SK-N-SH (cell line): ENCODE data around the gene KRTAP9-8. TPM values are rescaled to one million over a fixed set of nuclear protein-coding genes. Genes with fewer than 3 reads are reported as not detected.
"Not testable (repeated sequence)": the region's sequence is repeated elsewhere in the genome, so short reads cannot be mapped to it uniquely, and the experiment has no call there.

ENCODE experiments used
- CTCF ChIA-PET: fragments of 300-600, 350-600 bp; formaldehyde crosslinking; extraction: SDS; loops from one replicate; lab custom pipeline; 2021; lab: Yijun Ruan, JAX
- POLR2A ChIA-PET: fragments of 350-600 bp; sonication (Branson Sonifier 250); formaldehyde crosslinking; extraction: SDS; loops from one replicate; lab custom pipeline; 2020; ENCODE audit warnings: antibody characterized with exemption, inconsistent platforms; lab: Yijun Ruan, JAX
- DNase-seq: peaks from one replicate; pipeline ENCODE4 v3.0.0; 2012
- H2AFZ ChIP-seq: fragments of 200-600 bp; sonication (generic); 2 replicates; pipeline ENCODE4 v1.8.1; 2016; ENCODE audit warnings: antibody characterized with exemption, mild to moderate bottlenecking, low read depth
- H3F3A ChIP-seq: fragments of 200-600 bp; sonication (generic); replicated peaks from 2 replicates; pipeline ENCODE3; 2016; ENCODE audit warnings: antibody characterized with exemption, mild to moderate bottlenecking; ENCODE audit not compliant: insufficient read depth
- H3K27ac ChIP-seq, 2 experiments: fragments of 200-500 bp in 1 of 2; fragments of 200-600 bp in 1 of 2; sonication (Bioruptor generic) in 1 of 2; sonication (generic), shearing (Covaris generic) in 1 of 2; 2 replicates each; pipeline versions ENCODE4 v1.5.1 to v1.6.1; 2014 to 2016; ENCODE audit warnings: low read depth in 2 of 2, inconsistent platforms in 1 of 2, low read length in 1 of 2, mild to moderate bottlenecking in 1 of 2, mixed read lengths in 1 of 2
- H3K27me3 ChIP-seq: fragments of 200-600 bp; sonication (generic), shearing (Covaris generic); 2 replicates; pipeline ENCODE4 v1.6.1; 2016; ENCODE audit warnings: mixed run types; ENCODE audit not compliant: insufficient read depth
- H3K36me3 ChIP-seq, 2 experiments: fragments of 200-500 bp in 1 of 2; fragments of 200-600 bp in 1 of 2; sonication (Bioruptor generic) in 1 of 2; sonication (generic) in 1 of 2; replicated peaks in 1 of 2; 2 replicates each; pipeline versions ENCODE3 to v1.5.1; 2014 to 2016; ENCODE audit warnings: low read length in 1 of 2, mild to moderate bottlenecking in 1 of 2; ENCODE audit not compliant: insufficient read depth in 2 of 2, control insufficient read depth in 1 of 2
- H3K4me1 ChIP-seq, 2 experiments: fragments of 200-500 bp in 1 of 2; fragments of 200-600 bp in 1 of 2; sonication (Bioruptor generic) in 1 of 2; sonication (generic), shearing (Covaris generic) in 1 of 2; 2 replicates each; pipeline versions ENCODE4 v1.5.1 to v1.6.1; 2014 to 2016; ENCODE audit warnings: low read depth in 1 of 2, low read length in 1 of 2, mixed run types in 1 of 2; ENCODE audit not compliant: insufficient read depth in 2 of 2, control insufficient read depth in 1 of 2
- H3K4me2 ChIP-seq: fragments of 200-600 bp; sonication (generic), shearing (Covaris generic); 2 replicates; pipeline ENCODE4 v1.6.1; 2017; ENCODE audit warnings: mixed run types
- H3K4me3 ChIP-seq, 2 experiments: fragments of 200-500 bp in 1 of 2; fragments of 200-600 bp in 1 of 2; sonication (Bioruptor generic) in 1 of 2; sonication (generic), shearing (Covaris generic) in 1 of 2; 2 replicates each; pipeline versions ENCODE4 v1.5.1 to v1.8.1; 2014 to 2016; ENCODE audit warnings: low read depth in 2 of 2, inconsistent platforms in 1 of 2, low read length in 1 of 2, mild to moderate bottlenecking in 1 of 2, mixed read lengths in 1 of 2, moderate library complexity in 1 of 2
- H3K79me2 ChIP-seq: fragments of 200-600 bp; sonication (generic); 2 replicates; pipeline ENCODE4 v1.8.1; 2017; ENCODE audit warnings: mild to moderate bottlenecking; ENCODE audit not compliant: insufficient read depth
- H3K9ac ChIP-seq: fragments of 200-600 bp; sonication (generic); 2 replicates; pipeline ENCODE4 v1.6.1; 2017; ENCODE audit warnings: mixed run types
- H3K9me2 ChIP-seq: fragments of 200-600 bp; sonication (generic); 2 replicates; pipeline ENCODE4 v1.6.1; 2017; ENCODE audit warnings: mixed run types
- H3K9me3 ChIP-seq: fragments of 200-600 bp; sonication (generic); 2 replicates; pipeline ENCODE4 v1.6.1; 2017; ENCODE audit warnings: mixed run types, mild to moderate bottlenecking, moderate library complexity
- H4K20me1 ChIP-seq: fragments of 200-600 bp; sonication (generic); 2 replicates; pipeline ENCODE4 v1.6.1; 2017; ENCODE audit warnings: mild to moderate bottlenecking, mixed run types; ENCODE audit not compliant: insufficient read depth
- FOXJ3 ChIP-seq: sonication (generic); formaldehyde crosslinking; IDR thresholded peaks from 2 replicates; pipeline ENCODE4 v1.5.1; 2020; ENCODE audit warnings: mild to moderate bottlenecking, missing genetic modification reagents
- FOXM1 ChIP-seq: IDR thresholded peaks from 2 replicates; pipeline ENCODE4 v1.4.0; 2012; ENCODE audit warnings: low read depth, mild to moderate bottlenecking
- GABPA ChIP-seq: IDR thresholded peaks from 2 replicates; pipeline ENCODE4 v1.4.0; 2012; ENCODE audit warnings: low read depth, mild to moderate bottlenecking
- JUND ChIP-seq: IDR thresholded peaks from 2 replicates; pipeline ENCODE4 v1.4.0; 2012
- MEF2A ChIP-seq: IDR thresholded peaks from 2 replicates; pipeline ENCODE4 v1.4.0; 2012; ENCODE audit warnings: low read depth, borderline replicate concordance
- NFIC ChIP-seq: IDR thresholded peaks from 2 replicates; pipeline ENCODE4 v1.4.0; 2012; ENCODE audit warnings: borderline replicate concordance
- NRF1 ChIP-seq: IDR thresholded peaks from 2 replicates; pipeline ENCODE4 v1.6.1; 2012; ENCODE audit warnings: low read depth, mild to moderate bottlenecking, low read length
- RAD21 ChIP-seq: IDR thresholded peaks from 2 replicates; pipeline ENCODE4 v1.6.1; 2012; ENCODE audit warnings: mild to moderate bottlenecking, low read length
- RFX5 ChIP-seq: IDR thresholded peaks from 2 replicates; pipeline ENCODE4 v1.6.1; 2012; ENCODE audit warnings: mild to moderate bottlenecking, improper control_type of control experiment, low read length
- RXRA ChIP-seq: IDR thresholded peaks from 2 replicates; pipeline ENCODE4 v1.4.0; 2012; ENCODE audit warnings: low read depth, mild to moderate bottlenecking, borderline replicate concordance
- WGBS: methylation state at CpG from one replicate; pipeline ENCODE4 v1.1.6; 2017; ENCODE audit warnings: low lambda C conversion rate; 5-methylcytosine and 5-hydroxymethylcytosine counted together
- polyA plus RNA-seq, 3 experiments: library from polyadenylated mRNA; depleted of rRNA; stranded (reverse); fragments of >200 nt; gene quantifications; 2 replicates each; pipeline ENCODE4 v1.2.3, GENCODE V29; 2012
- TF ChIP-seq, protein P1 (sequence below): IDR thresholded peaks from 2 replicates; pipeline ENCODE4 v1.4.0; 2012; ENCODE audit warnings: low read depth, borderline replicate concordance
- TF ChIP-seq, protein P2 (sequence below): fragments of 150-350 bp; IDR thresholded peaks from 2 replicates; pipeline ENCODE4 v1.6.1; 2017; ENCODE audit warnings: antibody characterized with exemption, low read length, low read depth, borderline replicate concordance
- TF ChIP-seq, protein P3 (sequence below): IDR thresholded peaks from 2 replicates; pipeline ENCODE4 v1.4.0; 2012; ENCODE audit warnings: low read depth
- TF ChIP-seq, protein P4 (sequence below): IDR thresholded peaks from 2 replicates; pipeline ENCODE4; 2012
- TF ChIP-seq, protein P5 (sequence below): fragments of 150-350 bp; IDR thresholded peaks from 2 replicates; pipeline ENCODE4 v1.6.1; 2016; ENCODE audit warnings: mild to moderate bottlenecking, low read depth, low read length

KRTAP9-8 gene
- polyA plus RNA-seq, 1 of the 3 experiments (the other 2 are of a cell fraction) = not detected

DNA sequence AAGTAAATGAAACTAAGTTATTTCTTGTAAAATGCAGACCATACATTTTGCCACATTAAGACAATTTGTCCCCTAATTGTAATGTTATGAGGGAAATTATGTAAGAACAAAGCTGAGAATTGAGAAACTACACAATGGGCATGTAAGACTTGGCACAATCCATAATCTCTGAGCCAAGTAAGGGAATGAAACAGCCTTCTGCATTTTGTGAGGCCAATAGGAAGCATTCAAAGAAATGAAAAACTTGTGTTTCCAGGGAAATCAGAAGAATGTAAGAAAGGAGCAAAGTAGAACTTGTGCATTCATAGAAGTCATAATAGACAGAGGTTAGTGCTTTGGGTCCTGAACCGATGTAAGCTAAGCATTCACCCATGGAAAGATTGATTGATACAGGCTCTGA lies 13.5 kb downstream of the KRTAP9-8 start (continued):
- TF ChIP-seq NRF1 (no peak), MEF2A (no peak), JUND (no peak)

DNA sequence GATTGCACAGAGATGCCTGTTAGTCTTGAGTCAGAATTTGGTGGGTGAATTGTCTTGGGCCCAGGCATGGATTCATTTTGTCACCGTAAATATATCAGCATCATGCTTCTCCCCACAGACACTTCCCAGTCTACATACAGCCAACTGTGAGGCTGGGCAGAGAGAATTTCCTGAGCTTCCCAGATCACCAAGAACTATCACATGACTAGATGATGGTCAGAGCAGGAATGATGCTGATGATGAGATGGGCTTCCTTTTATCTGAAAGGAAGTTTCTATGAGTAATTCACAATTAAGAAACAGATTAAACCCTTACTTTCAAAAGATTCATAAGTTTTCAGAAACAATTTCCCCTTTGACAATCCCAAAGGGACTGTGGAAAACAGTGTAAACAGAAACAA lies 17.1 kb downstream of the KRTAP9-8 start:
- H3K9ac ChIP-seq = no peak overlapping the region
- H3F3A ChIP-seq = peaks cover 3% of the 10 kb centered on the region
- H3K36me3 ChIP-seq = no peaks in the 10 kb centered on the region
- no peak for DNase-seq
- TF ChIP-seq RFX5 = no peak
- TF ChIP-seq, protein P1, sequence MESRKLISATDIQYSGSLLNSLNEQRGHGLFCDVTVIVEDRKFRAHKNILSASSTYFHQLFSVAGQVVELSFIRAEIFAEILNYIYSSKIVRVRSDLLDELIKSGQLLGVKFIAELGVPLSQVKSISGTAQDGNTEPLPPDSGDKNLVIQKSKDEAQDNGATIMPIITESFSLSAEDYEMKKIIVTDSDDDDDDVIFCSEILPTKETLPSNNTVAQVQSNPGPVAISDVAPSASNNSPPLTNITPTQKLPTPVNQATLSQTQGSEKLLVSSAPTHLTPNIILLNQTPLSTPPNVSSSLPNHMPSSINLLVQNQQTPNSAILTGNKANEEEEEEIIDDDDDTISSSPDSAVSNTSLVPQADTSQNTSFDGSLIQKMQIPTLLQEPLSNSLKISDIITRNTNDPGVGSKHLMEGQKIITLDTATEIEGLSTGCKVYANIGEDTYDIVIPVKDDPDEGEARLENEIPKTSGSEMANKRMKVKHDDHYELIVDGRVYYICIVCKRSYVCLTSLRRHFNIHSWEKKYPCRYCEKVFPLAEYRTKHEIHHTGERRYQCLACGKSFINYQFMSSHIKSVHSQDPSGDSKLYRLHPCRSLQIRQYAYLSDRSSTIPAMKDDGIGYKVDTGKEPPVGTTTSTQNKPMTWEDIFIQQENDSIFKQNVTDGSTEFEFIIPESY = no peak
- TF ChIP-seq, protein P2, sequence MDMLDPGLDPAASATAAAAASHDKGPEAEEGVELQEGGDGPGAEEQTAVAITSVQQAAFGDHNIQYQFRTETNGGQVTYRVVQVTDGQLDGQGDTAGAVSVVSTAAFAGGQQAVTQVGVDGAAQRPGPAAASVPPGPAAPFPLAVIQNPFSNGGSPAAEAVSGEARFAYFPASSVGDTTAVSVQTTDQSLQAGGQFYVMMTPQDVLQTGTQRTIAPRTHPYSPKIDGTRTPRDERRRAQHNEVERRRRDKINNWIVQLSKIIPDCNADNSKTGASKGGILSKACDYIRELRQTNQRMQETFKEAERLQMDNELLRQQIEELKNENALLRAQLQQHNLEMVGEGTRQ = no peak
- no peak for TF ChIP-seq GABPA
- TF ChIP-seq, protein P3, sequence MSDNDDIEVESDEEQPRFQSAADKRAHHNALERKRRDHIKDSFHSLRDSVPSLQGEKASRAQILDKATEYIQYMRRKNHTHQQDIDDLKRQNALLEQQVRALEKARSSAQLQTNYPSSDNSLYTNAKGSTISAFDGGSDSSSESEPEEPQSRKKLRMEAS = no peak
- TF ChIP-seq, protein P4, sequence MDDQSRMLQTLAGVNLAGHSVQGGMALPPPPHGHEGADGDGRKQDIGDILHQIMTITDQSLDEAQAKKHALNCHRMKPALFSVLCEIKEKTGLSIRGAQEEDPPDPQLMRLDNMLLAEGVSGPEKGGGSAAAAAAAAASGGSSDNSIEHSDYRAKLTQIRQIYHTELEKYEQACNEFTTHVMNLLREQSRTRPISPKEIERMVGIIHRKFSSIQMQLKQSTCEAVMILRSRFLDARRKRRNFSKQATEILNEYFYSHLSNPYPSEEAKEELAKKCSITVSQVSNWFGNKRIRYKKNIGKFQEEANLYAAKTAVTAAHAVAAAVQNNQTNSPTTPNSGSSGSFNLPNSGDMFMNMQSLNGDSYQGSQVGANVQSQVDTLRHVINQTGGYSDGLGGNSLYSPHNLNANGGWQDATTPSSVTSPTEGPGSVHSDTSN = no peak
- TF ChIP-seq RAD21 = no peak
- TF ChIP-seq FOXJ3 (CRISPR knock-in tag) = no peak
- TF ChIP-seq JUND = no peak
- TF ChIP-seq FOXM1 = no peak
- TF ChIP-seq, protein P5, sequence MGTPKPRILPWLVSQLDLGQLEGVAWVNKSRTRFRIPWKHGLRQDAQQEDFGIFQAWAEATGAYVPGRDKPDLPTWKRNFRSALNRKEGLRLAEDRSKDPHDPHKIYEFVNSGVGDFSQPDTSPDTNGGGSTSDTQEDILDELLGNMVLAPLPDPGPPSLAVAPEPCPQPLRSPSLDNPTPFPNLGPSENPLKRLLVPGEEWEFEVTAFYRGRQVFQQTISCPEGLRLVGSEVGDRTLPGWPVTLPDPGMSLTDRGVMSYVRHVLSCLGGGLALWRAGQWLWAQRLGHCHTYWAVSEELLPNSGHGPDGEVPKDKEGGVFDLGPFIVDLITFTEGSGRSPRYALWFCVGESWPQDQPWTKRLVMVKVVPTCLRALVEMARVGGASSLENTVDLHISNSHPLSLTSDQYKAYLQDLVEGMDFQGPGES = no peak
- no peak for TF ChIP-seq NFIC
- no peak for TF ChIP-seq RXRA
- TF ChIP-seq, all 33 proteins: peak for 0
- no peaks in the 10 kb centered on the region for H4K20me1 ChIP-seq
- H2AFZ ChIP-seq = no peak overlapping the region
- H3K4me2 ChIP-seq = no peak overlapping the region
- POLR2A ChIA-PET = no interaction called here
- peaks cover 23% of the 10 kb centered on the region for H3K27me3 ChIP-seq
- no peaks in the 10 kb centered on the region for H3K4me1 ChIP-seq
- no peak overlapping the region for H3K4me3 ChIP-seq
- H3K27ac ChIP-seq = no peak overlapping the region
- CTCF ChIA-PET = interaction anchor here (1.4 kb wide), 1 partner anchor 408 kb away, joined by 4 read pairs; no protein-coding TSS in a partner anchor
- no peaks in the 10 kb centered on the region for H3K9me3 ChIP-seq
- 17% methylated on average over 1 of the region's 1 CpG for WGBS
- H3K79me2 ChIP-seq = no peaks in the 10 kb centered on the region
- no peaks in the 10 kb centered on the region for H3K9me2 ChIP-seq

DNA sequence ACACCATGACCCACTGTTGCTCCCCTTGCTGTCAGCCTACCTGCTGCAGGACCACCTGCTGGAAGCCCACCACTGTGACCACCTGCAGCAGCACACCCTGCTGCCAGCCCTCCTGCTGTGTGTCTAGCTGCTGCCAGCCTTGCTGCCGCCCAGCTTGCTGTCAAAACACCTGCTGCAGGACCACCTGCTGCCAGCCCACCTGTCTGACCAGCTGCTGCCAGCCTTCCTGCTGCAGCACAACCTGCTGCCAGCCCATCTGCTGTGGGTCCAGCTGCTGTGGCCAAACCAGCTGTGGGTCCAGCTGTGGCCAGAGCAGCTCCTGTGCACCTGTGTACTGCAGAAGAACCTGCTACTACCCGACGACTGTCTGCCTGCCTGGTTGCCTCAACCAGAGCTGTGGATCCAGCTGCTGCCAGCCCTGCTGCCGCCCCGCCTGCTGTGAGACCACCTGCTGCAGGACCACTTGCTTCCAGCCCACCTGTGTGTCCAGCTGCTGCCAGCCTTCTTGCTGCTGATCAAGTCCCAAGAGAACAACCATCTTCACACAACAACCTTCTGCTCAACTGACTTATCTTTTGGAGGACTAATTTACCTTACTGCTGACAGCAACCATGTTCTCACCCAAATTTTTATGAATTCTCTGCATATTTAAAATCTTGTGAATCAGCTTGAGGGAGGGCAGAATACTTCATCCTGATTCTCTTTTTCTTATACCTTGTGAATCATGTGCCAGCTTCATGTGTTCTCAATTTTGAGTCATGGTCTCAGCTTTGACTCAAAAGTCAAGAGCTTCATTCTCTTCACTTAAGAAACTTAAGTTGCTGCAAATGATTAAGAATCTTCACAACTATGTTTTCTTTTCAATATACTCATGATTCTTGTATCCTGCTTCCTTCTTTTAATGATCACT lies 17.8 kb downstream of the KRTAP9-8 start, which contains the start of gene KRTAP9-9:
TSS of gene KRTAP9-9 (plus strand) at position 4 of the 910 bp plus-strand sequence.
- H3K27ac ChIP-seq, H3K4me2 ChIP-seq, H3K4me3 ChIP-seq, H3K9me2 ChIP-seq, H3K4me1 ChIP-seq, H2AFZ ChIP-seq, H4K20me1 ChIP-seq, POLR2A ChIA-PET, H3F3A ChIP-seq, H3K79me2 ChIP-seq, H3K9ac ChIP-seq, DNase-seq, H3K9me3 ChIP-seq, H3K36me3 ChIP-seq: not testable (repeated sequence)
- CTCF ChIA-PET = interaction anchor here (0.7 to 1.4 kb wide), 2 partner anchors 21 to 407 kb away, joined by 3 to 4 read pairs; no protein-coding TSS in a partner anchor
- H3K27me3 ChIP-seq = peaks cover 23% of the 10 kb centered on the region
- WGBS = 0% methylated on average over 2 of the region's 5 CpGs
